ENCODE results near the gene NUDC.
A peak's percentile ranks its signal among the peaks of the same experiment; 100 is the strongest.
"Not testable (repeated sequence)": the region's sequence is repeated elsewhere in the genome, so short reads cannot be mapped to it uniquely, and the experiment has no call there.

Gene NUDC

GRCh38 chr1:26911399-26912146, 10.0 kb upstream of the NUDC start:
- DNase-seq = no peak

DNA sequence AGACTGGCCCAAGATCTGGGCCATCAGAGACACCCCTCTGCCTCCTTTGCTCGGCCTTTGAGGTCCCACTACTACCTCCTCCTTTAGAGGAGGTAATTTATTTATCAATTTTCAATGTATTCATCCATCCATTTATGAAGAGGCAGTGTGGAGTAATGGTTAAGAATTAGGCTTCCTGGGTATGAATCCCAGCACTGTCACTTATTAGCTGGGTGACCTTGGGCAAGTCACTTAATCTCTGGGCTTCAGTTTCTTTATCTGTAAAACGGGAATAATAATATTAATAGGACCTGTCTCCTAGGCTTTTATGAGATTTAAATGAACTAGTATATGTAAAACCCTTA, 9.4 kb upstream of the NUDC start:
- no peak for DNase-seq

- DNase-seq = no peak
Observed at GRCh38 chr1:26913389-26913753, 8.2 kb upstream of the NUDC start.

GRCh38 chr1:26913754-26914619, 7.6 kb upstream of the NUDC start, which contains the start of gene NR0B2:
Gene NR0B2 (minus strand): TSS chr1:26913975. CDS start chr1:26913940, 35 bp downstream.
- no peak for DNase-seq

DNA sequence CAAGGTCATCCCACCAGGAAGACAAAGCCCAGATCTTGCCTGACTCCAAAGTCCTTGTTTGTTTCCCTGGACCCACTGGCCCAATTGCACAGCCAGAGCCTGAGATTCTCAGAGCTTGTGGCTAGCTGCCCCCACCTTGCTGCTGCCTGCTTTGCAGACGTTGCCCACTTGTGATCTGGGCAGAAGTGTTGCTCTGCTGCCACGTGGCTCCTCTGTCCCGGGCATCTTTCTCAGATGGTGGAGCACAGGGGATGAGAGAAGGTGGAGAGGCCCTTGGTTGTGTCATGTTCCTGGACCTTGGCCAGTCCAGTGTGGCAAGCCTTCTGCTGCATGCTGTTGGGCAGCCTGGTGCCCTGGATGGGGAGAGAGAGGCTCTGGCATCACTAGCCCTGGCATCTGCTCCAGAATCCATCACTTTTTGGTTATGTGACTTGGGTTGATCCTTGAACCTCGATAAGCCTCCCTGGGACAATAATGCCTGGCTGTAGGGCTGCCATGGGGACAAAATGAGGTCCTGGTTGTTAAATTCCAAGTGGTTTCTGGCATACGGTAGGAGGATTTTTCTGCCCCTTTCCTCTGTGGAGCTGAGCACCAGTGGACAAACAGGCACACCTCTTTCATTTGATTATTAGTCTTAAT, 6.2 kb upstream of the NUDC start:
- DNase-seq = no peak

DNA sequence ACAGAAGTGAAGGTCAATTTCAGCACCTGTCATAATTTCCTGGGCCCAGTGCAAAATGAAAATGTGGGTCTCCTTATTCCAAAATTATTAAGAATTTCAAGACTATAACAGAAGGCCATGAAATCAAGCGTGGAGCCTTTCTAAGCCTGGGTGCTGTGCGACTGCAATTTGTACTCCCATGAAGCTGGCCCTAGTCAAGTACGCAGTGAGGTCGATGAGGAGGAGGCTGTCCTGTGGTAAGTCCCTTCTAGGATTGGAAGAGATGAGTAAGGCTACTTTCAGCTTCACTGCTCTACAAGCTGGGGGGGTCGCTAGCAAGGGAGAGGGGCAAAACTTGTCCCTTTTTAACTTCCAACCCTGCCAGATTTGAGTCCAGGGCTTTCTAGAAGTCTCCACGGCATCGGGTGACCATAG, 410 bp upstream of the NUDC start:
- no peak for DNase-seq

DNA sequence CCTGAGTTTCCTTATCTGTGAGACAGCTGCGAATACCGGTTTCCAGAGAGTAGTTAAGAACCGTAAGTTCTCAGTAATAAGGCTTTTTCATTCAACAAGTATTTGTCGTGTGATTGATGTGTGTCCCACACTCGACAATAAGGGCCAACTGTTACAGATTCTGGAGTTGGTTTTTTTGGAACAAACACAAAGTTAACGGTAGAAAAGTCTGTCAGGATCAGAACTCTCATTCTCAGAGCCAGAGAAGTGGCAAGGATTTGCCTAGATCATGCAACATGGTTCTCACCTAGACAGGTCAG, 837 bp downstream of the NUDC start:
- DNase-seq = no peak

DNA sequence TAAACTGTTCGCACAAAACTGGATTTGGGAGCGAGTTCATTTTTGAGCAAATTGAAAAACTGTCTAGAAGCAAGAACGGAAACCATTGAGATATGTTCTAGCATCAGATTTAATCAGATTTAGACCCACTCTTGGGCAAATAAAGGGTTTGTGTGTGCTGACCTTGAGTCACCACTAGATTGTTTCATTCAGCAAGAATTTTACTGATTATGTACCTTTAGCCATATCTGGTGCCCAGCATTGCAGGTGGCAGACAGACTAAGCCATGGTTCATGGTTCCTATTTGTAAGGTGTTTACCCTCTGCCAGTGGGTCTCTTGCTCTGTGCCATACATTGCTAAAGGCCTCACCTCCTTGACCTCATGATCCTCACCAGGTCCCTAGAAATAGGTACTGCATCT, 1.4 kb downstream of the NUDC start:
- DNase-seq = no peak

DNA sequence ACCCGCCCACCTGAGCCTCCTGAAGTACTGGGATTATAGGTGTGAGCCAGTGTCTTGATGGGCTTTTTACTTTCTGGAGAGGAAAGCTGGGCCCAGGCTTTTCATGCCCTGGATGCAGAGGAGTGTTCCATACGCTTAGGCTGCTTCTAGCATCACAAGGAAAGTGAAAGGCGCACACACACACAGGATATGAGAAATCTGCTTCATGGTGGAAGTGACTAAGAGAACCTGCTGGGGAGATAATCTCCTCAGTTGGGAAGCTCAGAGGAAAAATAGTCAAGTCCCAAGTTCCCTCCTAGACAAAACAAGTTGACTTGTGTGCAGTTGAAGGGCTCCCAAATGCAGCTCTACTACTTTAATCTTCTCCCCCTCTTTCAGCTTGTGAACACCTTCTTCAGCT, 2.2 kb downstream of the NUDC start:
- DNase-seq = peak; percentile 26

DNA sequence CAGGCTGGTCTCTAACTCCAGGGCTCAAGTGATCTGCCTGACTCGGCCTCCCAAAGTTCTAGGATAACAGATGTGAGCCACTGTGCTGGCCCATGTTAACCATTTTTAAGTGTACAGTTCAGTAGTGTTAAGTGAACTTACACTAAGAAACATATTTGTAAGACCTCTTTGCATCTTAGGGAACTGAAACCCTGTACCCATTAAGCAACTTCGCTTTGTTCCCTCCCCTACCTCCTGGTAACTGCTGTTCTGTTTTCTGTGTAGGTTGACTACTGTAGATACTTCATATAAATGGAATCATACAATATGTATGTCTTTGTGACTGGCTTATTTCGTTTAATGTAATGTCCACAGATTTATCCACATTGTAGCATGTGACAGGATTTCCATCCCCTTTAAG, 11.0 kb downstream of the NUDC start:
- no peak for DNase-seq

DNA sequence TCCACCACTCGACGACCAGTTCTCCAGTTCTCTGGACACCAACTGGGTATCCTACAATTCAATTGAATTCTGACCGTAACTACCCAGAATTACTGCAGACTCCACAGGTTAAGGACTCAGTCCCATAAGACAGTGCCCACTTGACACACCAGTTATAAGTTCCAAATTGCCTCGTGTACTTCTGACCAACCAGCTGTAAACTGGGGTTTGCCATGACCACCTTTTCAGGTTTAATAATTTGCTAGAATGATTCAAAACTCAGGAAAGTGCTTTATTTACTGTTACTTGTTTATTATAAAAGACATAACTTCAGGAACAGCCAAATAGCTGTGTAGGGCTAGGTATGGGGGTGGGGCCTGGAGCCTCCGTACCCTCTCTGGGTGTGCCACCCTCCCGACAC, 15.3 kb downstream of the NUDC start:
- no peak for DNase-seq

- DNase-seq = no peak
Observed at GRCh38 chr1:26938004-26938658, 16.6 kb downstream of the NUDC start.

GRCh38 chr1:26938659-26939025, 17.1 kb downstream of the NUDC start:
- no peak for DNase-seq

- no peak for DNase-seq
Observed at GRCh38 chr1:26941311-26941710, 19.8 kb downstream of the NUDC start.

DNA sequence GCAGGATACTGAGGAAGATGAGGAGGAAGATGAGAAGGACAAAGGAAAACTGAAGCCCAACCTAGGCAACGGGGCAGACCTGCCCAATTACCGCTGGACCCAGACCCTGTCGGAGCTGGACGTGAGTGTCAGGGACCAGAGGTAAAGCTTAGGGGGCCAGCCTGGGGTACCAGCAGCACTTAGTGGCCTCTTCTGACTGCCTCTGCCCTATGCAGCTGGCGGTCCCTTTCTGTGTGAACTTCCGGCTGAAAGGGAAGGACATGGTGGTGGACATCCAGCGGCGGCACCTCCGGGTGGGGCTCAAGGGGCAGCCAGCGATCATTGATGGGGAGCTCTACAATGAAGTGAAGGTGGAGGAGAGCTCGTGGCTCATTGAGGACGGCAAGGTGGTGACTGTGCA, 21.1 kb downstream of the NUDC start:
- DNase-seq = no peak

GRCh38 chr1:26945138-26945537, 23.6 kb downstream of the NUDC start:
- no peak for DNase-seq

DNA sequence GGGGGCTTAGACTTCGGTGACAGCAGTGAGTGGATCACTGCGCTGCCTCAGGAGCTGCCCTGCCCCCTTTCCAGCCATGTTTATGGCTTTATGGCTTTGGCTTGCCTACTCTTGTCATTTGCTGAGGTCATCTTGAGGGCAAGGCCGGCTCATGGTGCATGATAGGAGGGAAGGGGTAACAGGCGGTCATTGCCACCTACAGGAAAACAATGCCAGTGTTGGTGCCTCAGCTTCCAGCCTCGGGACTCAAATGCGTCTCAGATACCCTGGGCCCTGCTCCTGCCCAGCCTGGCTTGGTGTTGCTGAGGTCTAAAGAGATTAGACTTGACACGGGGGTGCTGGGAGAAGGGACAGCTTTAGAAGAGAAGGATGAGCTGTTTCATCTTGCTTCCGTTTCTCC, 24.2 kb downstream of the NUDC start:
- DNase-seq = no peak

GRCh38 chr1:26946270-26946669, 24.7 kb downstream of the NUDC start:
- DNase-seq = no peak

- DNase-seq = not testable (repeated sequence)
Observed at GRCh38 chr1:26948725-26949057, 27.1 kb downstream of the NUDC start.

GRCh38 chr1:26949266-26949925, 27.9 kb downstream of the NUDC start:
- DNase-seq = no peak

DNA sequence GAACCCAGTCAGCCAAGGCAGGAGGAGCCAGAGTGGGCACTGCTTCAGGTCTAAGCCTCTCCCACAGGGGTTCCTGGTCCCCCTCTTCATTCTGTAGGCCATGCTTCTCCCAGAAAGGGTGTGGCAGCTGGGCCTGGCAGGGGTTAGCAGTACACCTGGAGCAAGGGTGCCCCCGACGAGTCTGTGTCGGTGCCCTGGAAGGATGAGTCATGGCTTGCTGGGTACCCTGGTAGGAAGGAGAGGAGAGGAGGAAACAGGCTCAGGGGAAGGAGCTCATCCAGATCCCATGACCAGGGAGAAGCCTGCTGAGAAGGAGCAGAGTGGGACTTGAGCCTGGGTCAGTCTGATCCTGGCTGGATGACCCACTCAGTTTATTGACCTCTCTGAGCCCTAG, 28.4 kb downstream of the NUDC start:
- no peak for DNase-seq

- DNase-seq = no peak
Observed at GRCh38 chr1:26950602-26951001, 29.1 kb downstream of the NUDC start.

DNA sequence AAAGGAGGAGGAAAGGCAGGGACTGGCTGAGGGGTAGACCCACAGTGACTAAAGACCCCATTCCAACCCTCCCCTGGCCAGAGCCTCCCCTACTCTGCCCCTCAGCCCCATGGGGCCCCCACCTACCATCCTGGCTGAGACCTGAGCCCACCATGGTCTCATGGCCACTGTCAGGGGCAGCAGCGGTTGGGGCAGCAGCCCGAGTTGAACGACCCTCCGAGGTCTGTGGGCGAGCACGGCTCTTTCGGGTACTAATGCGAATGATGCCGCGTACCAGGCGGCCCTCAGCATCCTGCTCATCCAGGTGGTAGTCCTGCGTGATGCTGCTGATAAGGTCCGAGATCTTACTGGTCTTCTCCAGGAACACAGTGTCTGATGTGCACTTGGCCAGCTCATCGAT, 29.7 kb downstream of the NUDC start:
- no peak for DNase-seq
